H1 (cell line): ENCODE data around the gene SEC16A. TPM values are rescaled to one million over a fixed set of nuclear protein-coding genes. Genes with fewer than 3 reads are reported as not detected.

ENCODE experiments used
- CTCF ChIA-PET: fragments of 300-600 bp; sonication (Branson Sonifier 250); formaldehyde crosslinking; loops from one replicate; lab custom pipeline; 2021; ENCODE audit not compliant: partially characterized antibody; lab: Charles Lee
- POLR2A ChIA-PET: fragments of 300-600 bp; sonication (Branson Sonifier 250); formaldehyde crosslinking; loops from one replicate; lab custom pipeline; 2021; ENCODE audit warnings: inconsistent platforms; ENCODE audit not compliant: partially characterized antibody; lab: Charles Lee
- DNase-seq, 2 experiments: peaks; one replicate each; pipeline versions ENCODE4 v3.0.0 to v3.0.0-alpha.2; 2010 to 2022; ENCODE audit warnings: low spot score in 2 of 2, low read depth in 1 of 2, mixed read lengths in 1 of 2
- FAIRE-seq: peaks from 2 replicates; lab custom pipeline; 2011; peaks lifted over from hg19 to GRCh38; lab: Jason Lieb, UNC
- H2AFZ ChIP-seq: 2 replicates; pipeline ENCODE4 v1.8.1; 2012; ENCODE audit warnings: low read length, inconsistent platforms
- H2AK5ac ChIP-seq: 2 replicates; pipeline ENCODE4 v1.6.1; 2013; ENCODE audit warnings: low read depth, low read length
- H2BK120ac ChIP-seq: replicated peaks from 2 replicates; pipeline ENCODE3; 2013; ENCODE audit warnings: low read depth, low read length, inconsistent platforms
- H2BK12ac ChIP-seq: 2 replicates; pipeline ENCODE4 v1.6.1; 2013; ENCODE audit warnings: low read depth, low read length
- H2BK15ac ChIP-seq: 2 replicates; pipeline ENCODE4 v1.6.1; 2013; ENCODE audit warnings: low read length
- H2BK20ac ChIP-seq: 2 replicates; pipeline ENCODE4 v1.6.1; 2013; ENCODE audit warnings: low read length
- H2BK5ac ChIP-seq: 2 replicates; pipeline ENCODE4 v1.6.1; 2013; ENCODE audit warnings: low read depth, low read length
- H3K14ac ChIP-seq: 2 replicates; pipeline ENCODE4 v1.6.1; 2013; ENCODE audit warnings: inconsistent platforms; ENCODE audit not compliant: insufficient read length
- H3K18ac ChIP-seq: 2 replicates; pipeline ENCODE4 v1.6.1; 2013; ENCODE audit warnings: low read length; ENCODE audit errors: extremely low read depth
- H3K23ac ChIP-seq: 2 replicates; pipeline ENCODE4 v1.6.1; 2013; ENCODE audit warnings: inconsistent platforms; ENCODE audit not compliant: insufficient read length
- H3K23me2 ChIP-seq: 2 replicates; pipeline ENCODE4 v1.6.1; 2013; ENCODE audit warnings: low read depth, low read length
- H3K27ac ChIP-seq: 2 replicates; pipeline ENCODE4 v1.6.1; 2011; ENCODE audit warnings: low read depth, low read length, inconsistent platforms
- H3K27me3 ChIP-seq, 4 experiments: replicated peaks in 1 of 4; 1 replicate in 1 of 4; 2 replicates in 3 of 4; pipeline versions ENCODE4 v1.6.1 to v1.8.1; 2011 to 2013; ENCODE audit warnings: low read length in 3 of 4, mild to moderate bottlenecking in 3 of 4, inconsistent platforms in 2 of 4, mixed read lengths in 2 of 4, moderate library complexity in 1 of 4; ENCODE audit not compliant: control insufficient read depth in 3 of 4, insufficient read depth in 3 of 4; ENCODE audit errors: extremely low read depth in 1 of 4
- H3K36me3 ChIP-seq, 4 experiments: 2 replicates each; pipeline versions ENCODE4 v1.6.1 to v1.8.1; 2011 to 2013; ENCODE audit warnings: mild to moderate bottlenecking in 4 of 4, low read length in 3 of 4, moderate library complexity in 2 of 4, control low read depth in 1 of 4, inconsistent platforms in 1 of 4; ENCODE audit not compliant: insufficient read depth in 4 of 4, control insufficient read depth in 2 of 4
- H3K4ac ChIP-seq: replicated peaks from 2 replicates; pipeline ENCODE3; 2013; ENCODE audit warnings: low read length, low read depth, mixed read lengths, inconsistent platforms; ENCODE audit not compliant: insufficient read length
- H3K4me1 ChIP-seq, 4 experiments: replicated peaks in 1 of 4; 1 replicate in 1 of 4; 2 replicates in 3 of 4; pipeline versions ENCODE4 v1.6.1 to v1.8.1; 2011 to 2013; ENCODE audit warnings: low read length in 3 of 4, inconsistent platforms in 2 of 4, mixed read lengths in 1 of 4; ENCODE audit not compliant: insufficient read depth in 4 of 4, control insufficient read depth in 3 of 4
- H3K4me2 ChIP-seq, 2 experiments: 2 replicates each; pipeline versions ENCODE4 v1.6.1 to v1.8.1; 2011 to 2013; ENCODE audit warnings: low read depth in 2 of 2, low read length in 2 of 2, control low read depth in 1 of 2, inconsistent platforms in 1 of 2, mild to moderate bottlenecking in 1 of 2; ENCODE audit not compliant: insufficient read depth in 1 of 2
- H3K4me3 ChIP-seq, 4 experiments: fragments of 200-600, 300-600 bp in 1 of 4; sonication (generic), shearing (Covaris generic), sonication (Bioruptor Twin) in 1 of 4; 2 replicates each; pipeline versions ENCODE4 v1.5.1 to v1.8.1; 2011 to 2016; ENCODE audit warnings: low read length in 4 of 4, low read depth in 3 of 4, control low read depth in 2 of 4, inconsistent platforms in 2 of 4, mild to moderate bottlenecking in 2 of 4, mixed read lengths in 1 of 4, moderate library complexity in 1 of 4; ENCODE audit not compliant: insufficient read depth in 2 of 4; ENCODE audit errors: extremely low read depth in 1 of 4
- H3K56ac ChIP-seq: replicated peaks from 2 replicates; pipeline ENCODE3; 2013; ENCODE audit warnings: low read depth, mild to moderate bottlenecking, mixed read lengths, low read length, inconsistent platforms; ENCODE audit not compliant: insufficient read length
- H3K79me1 ChIP-seq: 2 replicates; pipeline ENCODE4 v1.6.1; 2013; ENCODE audit warnings: low read depth, low read length, control low read depth
- H3K79me2 ChIP-seq, 2 experiments: 2 replicates each; pipeline versions ENCODE4 v1.6.1 to v1.8.1; 2012 to 2013; ENCODE audit warnings: low read length in 2 of 2, mild to moderate bottlenecking in 2 of 2, inconsistent platforms in 1 of 2; ENCODE audit not compliant: insufficient read depth in 2 of 2, control insufficient read depth in 1 of 2
- H3K9ac ChIP-seq, 4 experiments: replicated peaks in 1 of 4; 1 replicate in 1 of 4; 2 replicates in 3 of 4; pipeline versions ENCODE4 v1.6.1 to v1.8.1; 2011 to 2013; ENCODE audit warnings: low read depth in 3 of 4, low read length in 3 of 4, control low read depth in 2 of 4, mild to moderate bottlenecking in 2 of 4, moderate library complexity in 2 of 4, inconsistent platforms in 1 of 4; ENCODE audit errors: extremely low read depth in 1 of 4
- H3K9me3 ChIP-seq, 2 experiments: 2 replicates each; pipeline versions ENCODE4 v1.6.1 to v1.8.1; 2012 to 2013; ENCODE audit warnings: mild to moderate bottlenecking in 2 of 2, moderate library complexity in 2 of 2, control low read depth in 1 of 2, inconsistent platforms in 1 of 2, low read depth in 1 of 2, low read length in 1 of 2, mixed read lengths in 1 of 2; ENCODE audit not compliant: insufficient read depth in 2 of 2
- H4K20me1 ChIP-seq, 2 experiments: replicated peaks in 1 of 2; 2 replicates each; pipeline versions ENCODE3 to v1.8.1; 2011 to 2013; ENCODE audit warnings: inconsistent platforms in 2 of 2, low read length in 2 of 2, mild to moderate bottlenecking in 1 of 2; ENCODE audit not compliant: insufficient read depth in 2 of 2, control insufficient read depth in 1 of 2
- H4K5ac ChIP-seq: 2 replicates; pipeline ENCODE4 v1.6.1; 2013; ENCODE audit warnings: low read length, low read depth, mixed read lengths, inconsistent platforms; ENCODE audit not compliant: insufficient read length
- H4K8ac ChIP-seq: 2 replicates; pipeline ENCODE4 v1.8.0; 2013; ENCODE audit warnings: mild to moderate bottlenecking, moderate library complexity, low read length, inconsistent platforms; ENCODE audit not compliant: insufficient read depth; ENCODE audit errors: extremely low read depth
- H4K91ac ChIP-seq: replicated peaks from 2 replicates; pipeline ENCODE3; 2013; ENCODE audit warnings: low read length, mixed read lengths, inconsistent platforms; ENCODE audit not compliant: insufficient read length
- KDM4A ChIP-seq: IDR thresholded peaks from one replicate; pipeline ENCODE4 v1.7.1; 2012; ENCODE audit warnings: low read depth, mild to moderate bottlenecking, moderate library complexity, low read length, inconsistent platforms; ENCODE audit not compliant: severe bottlenecking
- NRF1 ChIP-seq: IDR thresholded peaks from 2 replicates; pipeline ENCODE4 v1.6.1; 2011; ENCODE audit warnings: mild to moderate bottlenecking, low read depth, low read length, improper control_type of control experiment
- RAD21 ChIP-seq, 2 experiments: IDR thresholded peaks in 1 of 2; conservative IDR thresholded peaks in 1 of 2; 2 replicates each; pipeline ENCODE4 v1.6.1; 2011; ENCODE audit warnings: low read depth in 2 of 2, low read length in 2 of 2, improper control_type of control experiment in 1 of 2, inconsistent platforms in 1 of 2, mild to moderate bottlenecking in 1 of 2, moderate library complexity in 1 of 2
- RFX5 ChIP-seq: IDR thresholded peaks from 2 replicates; pipeline ENCODE4 v1.6.1; 2011; ENCODE audit warnings: low read depth, low read length, improper control_type of control experiment, borderline replicate concordance
- WGBS, 2 experiments: shearing (Covaris generic) in 1 of 2; methylation state at CpG; one replicate each; pipeline versions ENCODE4 v1.1.6 to v1.1.7; 2013 to 2015; ENCODE audit warnings: low lambda C conversion rate in 2 of 2, mixed read lengths in 2 of 2, inconsistent platforms in 1 of 2, low coverage in 1 of 2, missing lambda C conversion rate in 1 of 2; ENCODE audit not compliant: insufficient replicate concordance in 2 of 2, insufficient coverage in 1 of 2, insufficient read length in 1 of 2; ENCODE audit errors: extremely low coverage in 1 of 2, missing lambda C conversion rate in 1 of 2; 5-methylcytosine and 5-hydroxymethylcytosine counted together
- polyA plus RNA-seq, 7 experiments: library from polyadenylated mRNA; depleted of rRNA in 3 of 7; stranded (reverse) in 5 of 7; unstranded in 2 of 7; fragments of >200 nt in 5 of 7; fragments of 200-250 nt in 2 of 7; gene quantifications; 1 replicate in 5 of 7; 2 replicates in 1 of 7; 4 replicates in 1 of 7; pipeline versions ENCODE4 v1.2.1 to v1.2.3, GENCODE V29; 2011 to 2013; ENCODE audit warnings: missing spikeins in 2 of 7, mixed read lengths in 2 of 7
- total RNA-seq: library from RNA; stranded (reverse); fragmentation: NEBNext Ultra II Directional; extraction: Animal tissue kit (Norgen Biotek cat#: 25700); gene quantifications from 2 replicates; pipeline ENCODE4 v1.2.1, GENCODE V29; 2021
- TF ChIP-seq, protein P1 (sequence below), 3 experiments: IDR thresholded peaks; 1 replicate in 2 of 3; 2 replicates in 1 of 3; pipeline versions ENCODE4 v1.5.1 to v1.6.1; 2011; ENCODE audit warnings: low read length in 3 of 3, mild to moderate bottlenecking in 3 of 3, inconsistent platforms in 2 of 3, low read depth in 1 of 3, moderate library complexity in 1 of 3; ENCODE audit not compliant: insufficient read depth in 1 of 3; ENCODE audit errors: control extremely low read depth in 1 of 3

Gene SEC16A
- total and polyA plus RNA-seq, 2 of the 8 experiments (the other 6 are each of a cell fraction or from before 2014, with no cell fraction given), result 21.6 to 49.0 TPM

DNA sequence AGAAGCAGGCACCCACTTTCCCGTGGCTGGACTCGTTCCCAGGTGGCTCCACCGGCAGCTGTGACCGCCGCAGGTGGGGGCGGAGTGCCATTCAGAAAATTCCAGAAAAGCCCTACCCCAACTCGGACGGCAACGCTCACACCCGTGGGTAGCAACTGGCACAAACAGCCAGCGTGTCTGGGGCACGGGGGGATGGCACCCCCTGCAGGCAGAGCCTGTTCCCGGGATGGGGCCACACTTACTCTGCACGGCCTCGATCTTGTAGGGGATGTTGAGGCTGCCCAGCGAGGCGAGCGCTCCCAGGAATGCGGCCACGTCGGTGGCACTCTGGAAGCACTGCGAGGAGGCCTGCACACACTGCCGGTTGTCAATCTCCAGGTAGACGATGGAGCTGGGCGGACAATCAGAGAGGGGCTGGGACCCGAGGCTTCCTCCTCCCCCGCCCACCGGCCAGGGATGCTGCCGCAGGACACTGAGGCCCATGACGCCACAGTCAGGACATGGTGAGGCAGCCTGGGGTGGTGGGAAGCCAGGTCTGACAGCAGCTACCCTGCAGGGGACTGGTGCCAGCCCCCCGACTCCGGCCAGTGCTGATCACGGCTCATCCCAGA is 20.2 kb upstream of the SEC16A start:
- Histone ChIP-seq H2BK5ac (no peak overlapping the region), H3K4me1 (no peaks in the 10 kb centered on the region), H2AFZ (no peak overlapping the region), H3K36me3 (peaks cover 22 to 90% (median 47%) of the 10 kb centered on the region in 4 experiments; a peak in 7 of 8 replicates), H2BK20ac (no peak overlapping the region), H3K27ac (no peak overlapping the region), H3K23ac (no peak overlapping the region), H3K18ac (no peak overlapping the region), H3K14ac (no peak overlapping the region), H3K4ac (no peak overlapping the region), H4K8ac (no peak overlapping the region), H3K79me2 (no peaks in the 10 kb centered on the region), H3K9me3 (no peaks in the 10 kb centered on the region), H2BK12ac (no peak overlapping the region), H4K5ac (no peak overlapping the region), H4K20me1 (peaks cover 0 to 23% of the 10 kb centered on the region in 2 experiments), H3K56ac (no peak overlapping the region), H2BK15ac (no peak overlapping the region), H3K23me2 (no peaks in the 10 kb centered on the region), H3K27me3 (no peaks in the 10 kb centered on the region), H3K4me2 (no peak overlapping the region), H3K79me1 (no peaks in the 10 kb centered on the region), H4K91ac (no peak overlapping the region), H2AK5ac (no peak overlapping the region), H3K4me3 (no peak overlapping the region), H3K9ac (no peak overlapping the region), H2BK120ac (no peak overlapping the region)
- DNase-seq, result no peak
- TF ChIP-seq NRF1 (no peak), RFX5 (no peak), RAD21 (IDR thresholded peaks at IDR 0.05 in 1 of 2, conservative IDR thresholded peaks at IDR 0.05 in 1 of 2; ENCODE audit: low read depth in 2 of 2, low read length in 2 of 2) (peak in 1 of 2 experiments; percentile 8; a peak in 1 of 4 replicates), KDM4A (no peak)
- TF ChIP-seq, protein P1, sequence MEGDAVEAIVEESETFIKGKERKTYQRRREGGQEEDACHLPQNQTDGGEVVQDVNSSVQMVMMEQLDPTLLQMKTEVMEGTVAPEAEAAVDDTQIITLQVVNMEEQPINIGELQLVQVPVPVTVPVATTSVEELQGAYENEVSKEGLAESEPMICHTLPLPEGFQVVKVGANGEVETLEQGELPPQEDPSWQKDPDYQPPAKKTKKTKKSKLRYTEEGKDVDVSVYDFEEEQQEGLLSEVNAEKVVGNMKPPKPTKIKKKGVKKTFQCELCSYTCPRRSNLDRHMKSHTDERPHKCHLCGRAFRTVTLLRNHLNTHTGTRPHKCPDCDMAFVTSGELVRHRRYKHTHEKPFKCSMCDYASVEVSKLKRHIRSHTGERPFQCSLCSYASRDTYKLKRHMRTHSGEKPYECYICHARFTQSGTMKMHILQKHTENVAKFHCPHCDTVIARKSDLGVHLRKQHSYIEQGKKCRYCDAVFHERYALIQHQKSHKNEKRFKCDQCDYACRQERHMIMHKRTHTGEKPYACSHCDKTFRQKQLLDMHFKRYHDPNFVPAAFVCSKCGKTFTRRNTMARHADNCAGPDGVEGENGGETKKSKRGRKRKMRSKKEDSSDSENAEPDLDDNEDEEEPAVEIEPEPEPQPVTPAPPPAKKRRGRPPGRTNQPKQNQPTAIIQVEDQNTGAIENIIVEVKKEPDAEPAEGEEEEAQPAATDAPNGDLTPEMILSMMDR (IDR thresholded peaks at IDR 0.05; ENCODE audit: control extremely low read depth in 1 of 3, insufficient read depth in 1 of 3, low read depth in 1 of 3, low read length in 3 of 3), result peak in 1 of 3 experiments; percentile 22; a peak in 1 of 4 replicates
- CTCF ChIA-PET, result interaction anchor here (0.7 to 1.9 kb wide), 11 partner anchors 9 to 124 kb away, joined by 3 to 20 read pairs (median 3); no protein-coding TSS in a partner anchor
- WGBS, 2 experiments, result 92% methylated on average over 32 of the region's 33 CpGs; no CpG with 5 or more reads in 1 of the 2 experiments
- POLR2A ChIA-PET, result interaction anchor here (1.0 to 1.3 kb wide), 3 partner anchors 17 to 121 kb away, joined by 3 read pairs; no protein-coding TSS in a partner anchor
- no peak for FAIRE-seq
